ENCODE data around the gene KPNB1.
A peak's percentile ranks its signal among the peaks of the same experiment; 100 is the strongest.

The KPNB1 gene

GRCh38 chr17:47686664-47687327 lies 37.1 kb downstream of the KPNB1 start (continued):
- TF ChIP-seq ZNF426 (tag by site-specific recombination; IDR thresholded peaks at IDR 0.05) (no peak), ZNF350 (tag by site-specific recombination; IDR thresholded peaks at IDR 0.05) (no peak), ZNF558 (tag by site-specific recombination; IDR thresholded peaks at IDR 0.05) (no peak)

- peaks cover 10 to 46% of the 10 kb centered on the region in 2 experiments for H3K36me3 ChIP-seq (ENCODE audit: control insufficient read depth in 2 of 2, insufficient read depth in 1 of 2, low read length in 2 of 2)
- H3K9me3 ChIP-seq (ENCODE audit: control insufficient read depth, insufficient read depth, low read depth, low read length) = no peaks in the 10 kb centered on the region
- no peaks in the 10 kb centered on the region for H3K4me1 ChIP-seq (ENCODE audit: control insufficient read depth, insufficient read depth, low read length)
- POLR2A ChIA-PET = interaction anchor here (0.5 to 1.8 kb wide), 7 partner anchors 9 to 37 kb away, joined by 4 to 8 read pairs (median 5); partner anchors contain the start of gene KPNB1
- no peak for TF ChIP-seq ZNF391 (tag by site-specific recombination; IDR thresholded peaks at IDR 0.05; ENCODE audit: borderline replicate concordance, low read depth)
- no peak for TF ChIP-seq TRIM28 (IDR thresholded peaks at IDR 0.05; ENCODE audit: borderline replicate concordance, low read length)
- no peak for TF ChIP-seq MZF1 (tag by site-specific recombination; IDR thresholded peaks at IDR 0.05; ENCODE audit: borderline replicate concordance)
- TF ChIP-seq ZNF112 (tag by site-specific recombination; IDR thresholded peaks at IDR 0.05) = no peak
- TF ChIP-seq TCF7L2 (IDR thresholded peaks at IDR 0.05; ENCODE audit: borderline replicate concordance, low read depth, low read length) = no peak
- no peak for TF ChIP-seq ZBTB8A (tag by site-specific recombination; IDR thresholded peaks at IDR 0.05)
- TF ChIP-seq, protein P1, sequence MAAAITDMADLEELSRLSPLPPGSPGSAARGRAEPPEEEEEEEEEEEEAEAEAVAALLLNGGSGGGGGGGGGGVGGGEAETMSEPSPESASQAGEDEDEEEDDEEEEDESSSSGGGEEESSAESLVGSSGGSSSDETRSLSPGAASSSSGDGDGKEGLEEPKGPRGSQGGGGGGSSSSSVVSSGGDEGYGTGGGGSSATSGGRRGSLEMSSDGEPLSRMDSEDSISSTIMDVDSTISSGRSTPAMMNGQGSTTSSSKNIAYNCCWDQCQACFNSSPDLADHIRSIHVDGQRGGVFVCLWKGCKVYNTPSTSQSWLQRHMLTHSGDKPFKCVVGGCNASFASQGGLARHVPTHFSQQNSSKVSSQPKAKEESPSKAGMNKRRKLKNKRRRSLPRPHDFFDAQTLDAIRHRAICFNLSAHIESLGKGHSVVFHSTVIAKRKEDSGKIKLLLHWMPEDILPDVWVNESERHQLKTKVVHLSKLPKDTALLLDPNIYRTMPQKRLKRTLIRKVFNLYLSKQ (tag by site-specific recombination; IDR thresholded peaks at IDR 0.05; ENCODE audit: borderline replicate concordance) = no peak
- TF ChIP-seq ZNF660 (tag by site-specific recombination; IDR thresholded peaks at IDR 0.05) = no peak
- TF ChIP-seq ZFP3 (tag by site-specific recombination; IDR thresholded peaks at IDR 0.05; ENCODE audit: low read depth) = no peak
- no peak overlapping the region for H3K4me3 ChIP-seq (ENCODE audit: low read depth, low read length)
- H3K27ac ChIP-seq (ENCODE audit: extremely low read depth, low read depth, low read length) = no peak overlapping the region
- CTCF ChIA-PET = interaction anchor here (0.5 to 3.2 kb wide), 9 partner anchors 11 to 923 kb away, joined by 3 to 41 read pairs (median 4); no protein-coding TSS in a partner anchor
Measured at GRCh38 chr17:47687328-47687690, 37.6 kb downstream of the KPNB1 start.

DNA sequence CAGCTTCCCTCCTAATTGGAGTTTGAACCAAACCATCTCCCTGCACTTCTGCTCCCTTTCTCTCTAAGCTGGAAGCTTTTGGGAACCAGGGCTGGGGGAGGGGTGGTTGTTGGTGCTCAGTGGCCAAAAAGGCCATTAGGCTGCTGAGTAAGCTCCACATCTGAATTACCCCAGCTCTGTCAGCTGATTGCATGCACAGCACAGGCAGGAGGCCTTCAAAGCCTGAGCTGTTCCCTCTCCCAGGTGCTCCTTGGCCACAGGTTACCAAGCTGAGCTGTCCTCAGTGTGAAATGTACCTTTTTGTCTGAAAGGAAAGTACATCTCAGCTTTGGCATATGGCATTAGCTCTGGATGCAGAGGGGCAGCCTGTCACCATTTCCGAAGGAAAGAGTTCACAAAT lies 38.0 kb downstream of the KPNB1 start:
- peaks cover 5 to 42% of the 10 kb centered on the region in 2 experiments for H3K36me3 ChIP-seq (ENCODE audit: control insufficient read depth in 2 of 2, insufficient read depth in 1 of 2, low read length in 2 of 2)
- H3K4me1 ChIP-seq (ENCODE audit: control insufficient read depth, insufficient read depth, low read length) = peaks cover 3% of the 10 kb centered on the region; the same call in 1 of the 2 replicates
- ChIA-PET CTCF (interaction anchor here (0.5 to 3.2 kb wide), 9 partner anchors 11 to 922 kb away, joined by 3 to 41 read pairs (median 4); no protein-coding TSS in a partner anchor), POLR2A (interaction anchor here (0.5 to 1.8 kb wide), 8 partner anchors 9 to 144 kb away, joined by 3 to 8 read pairs (median 4); partner anchors contain the start of genes KPNB1, LRRC46 and MRPL10)
- no peak overlapping the region for H3K27ac ChIP-seq (ENCODE audit: extremely low read depth, low read depth, low read length)
- H3K4me3 ChIP-seq (ENCODE audit: low read depth, low read length) = no peak overlapping the region
- H3K9me3 ChIP-seq (ENCODE audit: control insufficient read depth, insufficient read depth, low read depth, low read length) = no peaks in the 10 kb centered on the region
- TF ChIP-seq WT1 (tag by site-specific recombination; IDR thresholded peaks at IDR 0.05) (no peak), ZBTB1 (tag by site-specific recombination; IDR thresholded peaks at IDR 0.05) (no peak), ZNF510 (tag by site-specific recombination; IDR thresholded peaks at IDR 0.05; ENCODE audit: insufficient replicate concordance) (no peak), GLIS1 (tag by site-specific recombination; IDR thresholded peaks at IDR 0.05) (0 out of 2 replicates have a peak, but pooled peaks have one; percentile 18), HOXA7 (CRISPR knock-in tag; IDR thresholded peaks at IDR 0.05; ENCODE audit: borderline replicate concordance) (no peak), ZBTB17 (tag by site-specific recombination; IDR thresholded peaks at IDR 0.05) (peak; percentile 41), ZNF214 (tag by site-specific recombination; IDR thresholded peaks at IDR 0.05; ENCODE audit: borderline replicate concordance) (no peak)
- TF ChIP-seq, protein P2, sequence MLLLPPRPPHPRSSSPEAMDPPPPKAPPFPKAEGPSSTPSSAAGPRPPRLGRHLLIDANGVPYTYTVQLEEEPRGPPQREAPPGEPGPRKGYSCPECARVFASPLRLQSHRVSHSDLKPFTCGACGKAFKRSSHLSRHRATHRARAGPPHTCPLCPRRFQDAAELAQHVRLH (tag by site-specific recombination; IDR thresholded peaks at IDR 0.05) = no peak
- TF ChIP-seq, protein P3, sequence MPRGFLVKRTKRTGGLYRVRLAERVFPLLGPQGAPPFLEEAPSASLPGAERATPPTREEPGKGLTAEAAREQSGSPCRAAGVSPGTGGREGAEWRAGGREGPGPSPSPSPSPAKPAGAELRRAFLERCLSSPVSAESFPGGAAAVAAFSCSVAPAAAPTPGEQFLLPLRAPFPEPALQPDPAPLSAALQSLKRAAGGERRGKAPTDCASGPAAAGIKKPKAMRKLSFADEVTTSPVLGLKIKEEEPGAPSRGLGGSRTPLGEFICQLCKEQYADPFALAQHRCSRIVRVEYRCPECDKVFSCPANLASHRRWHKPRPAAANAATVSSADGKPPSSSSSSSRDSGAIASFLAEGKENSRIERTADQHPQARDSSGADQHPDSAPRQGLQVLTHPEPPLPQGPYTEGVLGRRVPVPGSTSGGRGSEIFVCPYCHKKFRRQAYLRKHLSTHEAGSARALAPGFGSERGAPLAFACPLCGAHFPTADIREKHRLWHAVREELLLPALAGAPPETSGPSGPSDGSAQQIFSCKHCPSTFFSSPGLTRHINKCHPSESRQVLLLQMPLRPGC (tag by site-specific recombination; IDR thresholded peaks at IDR 0.05) = no peak
- TF ChIP-seq, protein P4, sequence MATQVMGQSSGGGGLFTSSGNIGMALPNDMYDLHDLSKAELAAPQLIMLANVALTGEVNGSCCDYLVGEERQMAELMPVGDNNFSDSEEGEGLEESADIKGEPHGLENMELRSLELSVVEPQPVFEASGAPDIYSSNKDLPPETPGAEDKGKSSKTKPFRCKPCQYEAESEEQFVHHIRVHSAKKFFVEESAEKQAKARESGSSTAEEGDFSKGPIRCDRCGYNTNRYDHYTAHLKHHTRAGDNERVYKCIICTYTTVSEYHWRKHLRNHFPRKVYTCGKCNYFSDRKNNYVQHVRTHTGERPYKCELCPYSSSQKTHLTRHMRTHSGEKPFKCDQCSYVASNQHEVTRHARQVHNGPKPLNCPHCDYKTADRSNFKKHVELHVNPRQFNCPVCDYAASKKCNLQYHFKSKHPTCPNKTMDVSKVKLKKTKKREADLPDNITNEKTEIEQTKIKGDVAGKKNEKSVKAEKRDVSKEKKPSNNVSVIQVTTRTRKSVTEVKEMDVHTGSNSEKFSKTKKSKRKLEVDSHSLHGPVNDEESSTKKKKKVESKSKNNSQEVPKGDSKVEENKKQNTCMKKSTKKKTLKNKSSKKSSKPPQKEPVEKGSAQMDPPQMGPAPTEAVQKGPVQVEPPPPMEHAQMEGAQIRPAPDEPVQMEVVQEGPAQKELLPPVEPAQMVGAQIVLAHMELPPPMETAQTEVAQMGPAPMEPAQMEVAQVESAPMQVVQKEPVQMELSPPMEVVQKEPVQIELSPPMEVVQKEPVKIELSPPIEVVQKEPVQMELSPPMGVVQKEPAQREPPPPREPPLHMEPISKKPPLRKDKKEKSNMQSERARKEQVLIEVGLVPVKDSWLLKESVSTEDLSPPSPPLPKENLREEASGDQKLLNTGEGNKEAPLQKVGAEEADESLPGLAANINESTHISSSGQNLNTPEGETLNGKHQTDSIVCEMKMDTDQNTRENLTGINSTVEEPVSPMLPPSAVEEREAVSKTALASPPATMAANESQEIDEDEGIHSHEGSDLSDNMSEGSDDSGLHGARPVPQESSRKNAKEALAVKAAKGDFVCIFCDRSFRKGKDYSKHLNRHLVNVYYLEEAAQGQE (tag by site-specific recombination; IDR thresholded peaks at IDR 0.05) = 0 out of 2 replicates have a peak, but pooled peaks have one; percentile 30
